Measurements from ENCODE around the gene TRIM41. TPM values are rescaled to one million over a fixed set of nuclear protein-coding genes. Genes with fewer than 3 reads are reported as not detected.
A peak's percentile ranks its signal among the peaks of the same experiment; 100 is the strongest.

TRIM41 gene
- total and polyA plus RNA-seq, 2 experiments from 2014 or later, result 6.2 to 8.7 TPM

DNA sequence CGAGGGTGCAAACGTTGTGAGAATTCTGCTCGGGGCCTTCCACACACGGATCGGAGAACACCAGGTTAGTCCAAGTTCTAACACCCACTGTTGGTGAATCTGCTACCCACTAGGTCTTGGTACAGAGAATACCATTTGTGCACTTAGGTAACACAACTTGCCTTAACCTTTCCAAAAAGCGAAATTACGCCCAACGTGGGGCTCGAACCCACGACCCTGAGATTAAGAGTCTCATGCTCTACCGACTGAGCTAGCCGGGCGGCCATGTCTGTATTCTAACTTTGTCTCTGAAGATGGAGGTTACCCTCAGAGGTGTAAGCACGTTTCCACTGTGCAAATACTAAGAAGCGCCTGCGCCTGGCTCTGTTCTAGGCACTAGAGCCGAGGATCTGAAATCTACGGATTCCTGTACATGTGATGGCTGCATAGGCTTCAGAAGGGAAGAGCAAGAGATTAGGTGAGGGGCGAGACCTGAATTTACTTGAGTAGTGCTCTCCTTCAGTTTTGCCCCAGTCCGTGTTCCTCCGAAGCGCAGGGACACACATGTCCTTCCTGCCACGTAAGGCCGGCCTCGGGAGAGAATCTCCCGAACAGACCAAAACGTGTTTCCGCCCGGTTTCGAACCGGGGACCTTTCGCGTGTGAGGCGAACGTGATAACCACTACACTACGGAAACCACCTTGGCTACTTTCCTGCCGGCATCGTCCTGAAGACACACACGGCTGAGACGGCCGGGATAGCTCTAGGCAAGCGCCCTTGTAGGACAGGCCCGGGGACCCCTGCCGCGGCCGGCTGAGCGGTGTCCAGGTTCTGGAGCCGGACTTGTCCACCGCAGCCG lies 1.1 kb upstream of the TRIM41 start:
- Histone ChIP-seq H3K79me2 (replicated peaks; ENCODE audit: insufficient read depth) (peaks cover 25% of the 10 kb centered on the region), H4K20me1 (replicated peaks; ENCODE audit: insufficient read depth) (no peaks in the 10 kb centered on the region; the same call in 1 of the 2 replicates), H3F3A (replicated peaks; ENCODE audit: low read depth) (peaks cover 13% of the 10 kb centered on the region), H3K36me3 (ENCODE audit: insufficient read depth) (peaks cover 6% of the 10 kb centered on the region; the same call in 1 of the 2 replicates), H3K27me3 (ENCODE audit: insufficient read depth) (no peaks in the 10 kb centered on the region; the same call in 1 of the 2 replicates), H3K4me2 (peak overlapping the region; percentile 82), H3K4me1 (ENCODE audit: insufficient read depth) (peaks cover 12% of the 10 kb centered on the region; the same call in 1 of the 2 replicates), H3K4me3 (peak overlapping the region; percentile 66), H3K9me2 (ENCODE audit: insufficient read depth) (no peaks in the 10 kb centered on the region), H2AFZ (0 out of 2 replicates have a peak overlapping the region, but pooled peaks have one; percentile 24), H3K27ac (ENCODE audit: low read depth) (peak overlapping the region; percentile 47; the same call in 1 of the 2 replicates)
- Mint-ChIP-seq H3K27me3 (ENCODE audit: insufficient read depth, low read depth, poor library complexity) (peaks cover 61% of the 10 kb centered on the region), H3K36me3 (ENCODE audit: low read depth) (peaks cover 15% of the 10 kb centered on the region; the same call in 2 of the 3 replicates), H3K9me3 (peaks cover 16% of the 10 kb centered on the region), H3K4me3 (peak overlapping the region; percentile 99), H3K4me1 (peaks cover 23% of the 10 kb centered on the region), H3K27ac (peak overlapping the region; percentile 93)
- ATAC-seq, result peak; percentile 41
- TF ChIP-seq CREB1 (CRISPR knock-in tag; IDR thresholded peaks at IDR 0.05; ENCODE audit: low read depth), result peak; percentile 60
- TF ChIP-seq POLR2AphosphoS5 (IDR thresholded peaks at IDR 0.05; ENCODE audit: low read depth), result 0 out of 2 replicates have a peak, but pooled peaks have one; percentile 25
- no peak for TF ChIP-seq STAT1 (IDR thresholded peaks at IDR 0.05; ENCODE audit: unreplicated experiment)
- TF ChIP-seq EZH2 (IDR thresholded peaks at IDR 0.05; ENCODE audit: low read depth, unreplicated experiment), result no peak
- no peak for TF ChIP-seq EZH2phosphoT487 (IDR thresholded peaks at IDR 0.05; ENCODE audit: unreplicated experiment)
- TF ChIP-seq ZNF462 (CRISPR knock-in tag; IDR thresholded peaks at IDR 0.05), result no peak
- TF ChIP-seq, protein P1, sequence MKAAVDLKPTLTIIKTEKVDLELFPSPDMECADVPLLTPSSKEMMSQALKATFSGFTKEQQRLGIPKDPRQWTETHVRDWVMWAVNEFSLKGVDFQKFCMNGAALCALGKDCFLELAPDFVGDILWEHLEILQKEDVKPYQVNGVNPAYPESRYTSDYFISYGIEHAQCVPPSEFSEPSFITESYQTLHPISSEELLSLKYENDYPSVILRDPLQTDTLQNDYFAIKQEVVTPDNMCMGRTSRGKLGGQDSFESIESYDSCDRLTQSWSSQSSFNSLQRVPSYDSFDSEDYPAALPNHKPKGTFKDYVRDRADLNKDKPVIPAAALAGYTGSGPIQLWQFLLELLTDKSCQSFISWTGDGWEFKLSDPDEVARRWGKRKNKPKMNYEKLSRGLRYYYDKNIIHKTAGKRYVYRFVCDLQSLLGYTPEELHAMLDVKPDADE (IDR thresholded peaks at IDR 0.05), result peak; percentile 52; the same call in 1 of the 2 replicates
- TF ChIP-seq NANOG (IDR thresholded peaks at IDR 0.05; ENCODE audit: borderline replicate concordance), result peak; percentile 48; the same call in 1 of the 2 replicates
- TF ChIP-seq JUNB (IDR thresholded peaks at IDR 0.05; ENCODE audit: unreplicated experiment), result no peak
- no peak for TF ChIP-seq ZNF114 (CRISPR knock-in tag; IDR thresholded peaks at IDR 0.05)
- TF ChIP-seq REST (IDR thresholded peaks at IDR 0.05; ENCODE audit: unreplicated experiment), result peak; percentile 5
- no peak for TF ChIP-seq ZNF331 (CRISPR knock-in tag; IDR thresholded peaks at IDR 0.05; ENCODE audit: low read depth)
- TF ChIP-seq, protein P2, sequence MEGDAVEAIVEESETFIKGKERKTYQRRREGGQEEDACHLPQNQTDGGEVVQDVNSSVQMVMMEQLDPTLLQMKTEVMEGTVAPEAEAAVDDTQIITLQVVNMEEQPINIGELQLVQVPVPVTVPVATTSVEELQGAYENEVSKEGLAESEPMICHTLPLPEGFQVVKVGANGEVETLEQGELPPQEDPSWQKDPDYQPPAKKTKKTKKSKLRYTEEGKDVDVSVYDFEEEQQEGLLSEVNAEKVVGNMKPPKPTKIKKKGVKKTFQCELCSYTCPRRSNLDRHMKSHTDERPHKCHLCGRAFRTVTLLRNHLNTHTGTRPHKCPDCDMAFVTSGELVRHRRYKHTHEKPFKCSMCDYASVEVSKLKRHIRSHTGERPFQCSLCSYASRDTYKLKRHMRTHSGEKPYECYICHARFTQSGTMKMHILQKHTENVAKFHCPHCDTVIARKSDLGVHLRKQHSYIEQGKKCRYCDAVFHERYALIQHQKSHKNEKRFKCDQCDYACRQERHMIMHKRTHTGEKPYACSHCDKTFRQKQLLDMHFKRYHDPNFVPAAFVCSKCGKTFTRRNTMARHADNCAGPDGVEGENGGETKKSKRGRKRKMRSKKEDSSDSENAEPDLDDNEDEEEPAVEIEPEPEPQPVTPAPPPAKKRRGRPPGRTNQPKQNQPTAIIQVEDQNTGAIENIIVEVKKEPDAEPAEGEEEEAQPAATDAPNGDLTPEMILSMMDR (conservative IDR thresholded peaks at IDR 0.05; ENCODE audit: low read depth in 2 of 2), result no peak
- peak; percentile 92 for DNase-seq (ENCODE audit: low spot score)

Data from GM23338 (cell line).